Transverse colon (tissue), 4 donors: ENCODE measurements around the gene OXER1. TPM values are rescaled to one million over a fixed set of nuclear protein-coding genes. Genes with fewer than 3 reads are reported as not detected.
"Not testable (repeated sequence)": the region's sequence is repeated elsewhere in the genome, so short reads cannot be mapped to it uniquely, and the experiment has no call there.

ENCODE experiments used
- DNase-seq: peaks from one replicate; pipeline ENCODE4 v3.0.0-alpha.2; 2019
- H3K27ac ChIP-seq, 4 donors: fragments of 200-600 bp; sonication (generic); 2 replicates each; pipeline ENCODE4 v1.5.1; 2016 to 2018; ENCODE audit warnings: inconsistent platforms in 4 of 4
- H3K27me3 ChIP-seq: fragments of 200-600 bp; sonication (generic); 2 replicates; pipeline ENCODE4 v1.5.1; 2017; ENCODE audit warnings: inconsistent platforms
- H3K36me3 ChIP-seq, 4 donors: fragments of 200-600 bp; sonication (generic); 2 replicates each; pipeline ENCODE4 v1.5.1; 2017 to 2019; ENCODE audit warnings: inconsistent platforms in 4 of 4
- H3K4me1 ChIP-seq, 4 donors: fragments of 200-600 bp; sonication (generic); 2 replicates each; pipeline ENCODE4 v1.5.1; 2017 to 2020; ENCODE audit warnings: inconsistent platforms in 4 of 4
- H3K4me3 ChIP-seq, 4 donors: fragments of 200-600 bp; sonication (generic); 1 replicate in 1 of 4; 2 replicates in 3 of 4; pipeline versions ENCODE4 v1.5.1 to v1.6.1; 2017 to 2019; ENCODE audit warnings: inconsistent platforms in 4 of 4
- H3K9me3 ChIP-seq, 2 donors: fragments of 200-600 bp; sonication (generic); 2 replicates each; pipeline ENCODE4 v1.5.1; 2017 to 2019; ENCODE audit warnings: inconsistent platforms in 2 of 2
- CTCF ChIP-seq, 5 experiments: fragments of 200-600 bp in 3 of 5; fragments of 450-650 bp in 2 of 5; sonication (generic) in 3 of 5; IDR thresholded peaks; 1 replicate in 2 of 5; 2 replicates in 3 of 5; pipeline ENCODE4 v1.5.1; 2016 to 2017; ENCODE audit warnings: antibody characterized with exemption in 5 of 5, inconsistent platforms in 3 of 5, mild to moderate bottlenecking in 2 of 5, moderate library complexity in 1 of 5
- EP300 ChIP-seq: sonication (generic); formaldehyde crosslinking; IDR thresholded peaks from one replicate; pipeline ENCODE4 v1.6.1; 2017; ENCODE audit warnings: antibody characterized with exemption, low read depth
- POLR2A ChIP-seq: fragments of 450-650 bp; IDR thresholded peaks from one replicate; pipeline ENCODE4 v1.6.1; 2016; ENCODE audit warnings: antibody characterized with exemption, mild to moderate bottlenecking, moderate library complexity
- POLR2AphosphoS5 ChIP-seq, 3 donors: sonication (generic); formaldehyde crosslinking; IDR thresholded peaks; one replicate each; pipeline ENCODE4 v1.6.1; 2016; ENCODE audit warnings: antibody characterized with exemption in 3 of 3
- WGBS, 2 donors: methylation state at CpG; one replicate each; pipeline ENCODE4 v1.1.5; 2018; ENCODE audit warnings: low coverage in 1 of 2; 5-methylcytosine and 5-hydroxymethylcytosine counted together
- in situ Hi-C, 4 donors: fragments of 200-750 bp; cut with MboI; loops; one replicate each; pipeline versions ENCODE4 v1.15.0 to v1.15.1; 2017; ENCODE audit warnings: low sequenced_read_pairs in 3 of 4, low pct_ligation_motif_present in 1 of 4, low pct_unique_long_range_greater_than_20kb in 1 of 4
- intact Hi-C: fragments of 100-400 bp; cut with DNase I; formaldehyde crosslinking; loops from one replicate; pipeline ENCODE4 v1.15.1; 2023; ENCODE audit warnings: low total_unique reads
- total RNA-seq, 4 donors: library from RNA; depleted of rRNA; stranded (reverse); fragments of >200 nt; gene quantifications; one replicate each; pipeline ENCODE4 v1.1.0, GENCODE V29; 2016

The OXER1 gene
- total RNA-seq, 4 donors from 2014 or later, result 0.48 to 6.4 (median 4.9) TPM; not detected in 1

DNA sequence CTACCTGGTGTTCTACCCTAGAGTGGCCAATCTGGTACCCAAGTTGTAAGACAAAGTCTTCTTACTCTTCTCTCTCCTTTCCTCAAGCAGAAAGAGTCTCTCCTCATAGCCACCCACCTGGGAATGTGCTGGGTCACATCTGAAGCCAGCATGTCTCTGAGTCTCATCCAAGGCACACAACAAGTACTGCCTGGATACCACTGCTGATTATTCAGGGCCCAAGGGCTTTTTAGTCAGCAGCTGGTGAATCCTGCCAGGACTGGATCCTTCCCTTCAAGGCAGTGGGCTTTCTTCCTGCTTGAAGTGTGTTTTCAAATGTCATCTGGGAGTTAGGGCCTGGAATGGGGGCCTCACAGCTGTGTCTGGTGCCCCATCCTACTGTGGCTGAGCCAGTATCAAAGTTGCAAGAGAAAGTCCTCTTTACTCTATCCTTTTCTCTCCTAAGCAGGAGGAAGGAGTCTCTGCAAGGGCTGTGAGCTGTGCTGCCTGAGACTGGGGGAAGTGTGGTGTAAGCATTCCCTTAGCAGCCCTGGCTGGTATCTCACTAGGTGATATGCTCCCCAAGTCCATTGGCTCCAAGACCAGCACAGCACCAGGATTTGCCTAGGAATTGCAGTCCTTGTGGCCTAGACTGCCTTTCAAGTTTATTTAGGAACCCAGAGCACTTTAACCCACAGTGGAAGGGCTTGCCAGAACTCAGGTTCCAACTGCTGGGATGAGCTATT, 27.2 kb downstream of the OXER1 start:
- no peak for TF ChIP-seq POLR2A
- no peak for TF ChIP-seq EP300
- no peak for TF ChIP-seq CTCF (IDR thresholded peaks at IDR 0.05)
- no peak for TF ChIP-seq POLR2AphosphoS5 (IDR thresholded peaks at IDR 0.05)
- Histone ChIP-seq H3K36me3 (peaks cover 0 to 27% (median 5%) of the 10 kb centered on the region in 4 donors), H3K9me3 (peaks cover 0 to 7% of the 10 kb centered on the region in 2 donors), H3K27me3 (no peaks in the 10 kb centered on the region), H3K4me1 (no peaks in the 10 kb centered on the region), H3K27ac (no peak overlapping the region), H3K4me3 (no peak overlapping the region)
- no peak for DNase-seq
- in situ Hi-C loops (no loop called here), intact Hi-C loops (no loop called here)

DNA sequence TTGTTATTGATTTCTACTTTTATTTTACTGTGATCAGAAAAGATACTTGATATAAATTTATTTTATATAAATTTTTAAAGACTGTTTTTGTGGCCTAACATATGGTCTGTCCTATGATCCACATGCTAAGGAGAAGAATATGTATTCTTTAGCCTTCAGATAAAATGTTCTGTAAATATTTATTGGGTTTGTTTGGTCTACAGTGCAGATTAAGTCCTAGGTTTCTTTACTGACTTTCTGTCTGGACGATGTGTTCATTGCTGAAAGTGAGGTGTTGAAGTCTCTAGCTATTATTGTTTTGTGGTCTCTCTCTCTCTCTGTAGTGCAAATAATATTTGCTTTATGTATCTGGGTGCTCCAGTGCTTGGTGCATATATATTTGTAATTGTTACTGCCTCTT, 30.1 kb downstream of the OXER1 start:
- no peaks in the 10 kb centered on the region for H3K4me1 ChIP-seq
- no peak for DNase-seq
- intact Hi-C loops (no loop called here), in situ Hi-C loops (no loop called here)
- H3K36me3 ChIP-seq, result peaks cover 0 to 19% (median 5%) of the 10 kb centered on the region in 4 donors
- WGBS, 2 donors, result 83% methylated on average over 1 of the region's 1 CpG; no CpG with 5 or more reads in 1 of the 2 donors
- no peak overlapping the region for H3K4me3 ChIP-seq
- H3K9me3 ChIP-seq, result peaks cover 8 to 16% of the 10 kb centered on the region in 2 donors
- TF ChIP-seq POLR2AphosphoS5 (IDR thresholded peaks at IDR 0.05) (no peak), EP300 (no peak), POLR2A (no peak), CTCF (IDR thresholded peaks at IDR 0.05) (no peak)
- no peaks in the 10 kb centered on the region for H3K27me3 ChIP-seq
- H3K27ac ChIP-seq, result no peak overlapping the region

DNA sequence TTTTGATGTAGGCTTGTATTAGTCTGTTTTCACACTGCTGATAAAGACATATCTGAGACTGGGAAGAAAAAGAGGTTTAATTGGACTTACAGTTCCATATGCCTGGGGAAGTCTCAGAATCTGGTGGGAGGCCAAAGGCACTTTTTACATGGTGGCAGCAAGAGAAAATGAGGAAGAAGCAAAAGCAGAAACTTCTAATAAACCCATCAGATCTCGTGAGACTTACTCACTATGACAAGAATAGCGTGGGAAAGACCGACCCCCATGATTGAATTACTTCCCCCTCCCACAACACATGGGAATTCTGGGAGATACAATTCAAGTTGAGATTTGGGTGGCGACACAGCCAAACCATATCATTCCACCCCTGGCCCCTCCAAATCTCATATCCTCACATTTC, 32.6 kb downstream of the OXER1 start:
- H3K4me1 ChIP-seq, in situ Hi-C loops, intact Hi-C loops, H3K27ac ChIP-seq, H3K27me3 ChIP-seq, H3K4me3 ChIP-seq, DNase-seq: not testable (repeated sequence)
- Histone ChIP-seq H3K36me3 (peaks cover 0 to 19% (median 5%) of the 10 kb centered on the region in 4 donors), H3K9me3 (peaks cover 8 to 16% of the 10 kb centered on the region in 2 donors)
- 90 to 98% methylated on average over 4 of the region's 4 CpGs for WGBS, 2 donors

GRCh38 chr2:42726680-42727079, 37.3 kb downstream of the OXER1 start:
- in situ Hi-C loops (no loop called here), intact Hi-C loops (no loop called here)
- WGBS, 2 donors, result 91 to 92% methylated on average over 2 of the region's 2 CpGs
- TF ChIP-seq POLR2A, result no peak
- no peak for TF ChIP-seq POLR2AphosphoS5 (IDR thresholded peaks at IDR 0.05)
- TF ChIP-seq CTCF (IDR thresholded peaks at IDR 0.05), result no peak
- no peak for TF ChIP-seq EP300
- Histone ChIP-seq H3K36me3 (no peaks in the 10 kb centered on the region), H3K9me3 (peaks cover 8 to 10% of the 10 kb centered on the region in 2 donors), H3K4me1 (peaks cover 0 to 21% (median 12%) of the 10 kb centered on the region in 4 donors), H3K27ac (no peak overlapping the region), H3K27me3 (no peaks in the 10 kb centered on the region), H3K4me3 (no peak overlapping the region)
- DNase-seq, result no peak
